H1 (cell line): ENCODE data around the gene SIX3. TPM values are rescaled to one million over a fixed set of nuclear protein-coding genes. Genes with fewer than 3 reads are reported as not detected.

ENCODE experiments used
- polyA plus RNA-seq, 7 experiments: library from polyadenylated mRNA; depleted of rRNA in 3 of 7; stranded (reverse) in 5 of 7; unstranded in 2 of 7; fragments of >200 nt in 5 of 7; fragments of 200-250 nt in 2 of 7; gene quantifications; 1 replicate in 5 of 7; 2 replicates in 1 of 7; 4 replicates in 1 of 7; pipeline versions ENCODE4 v1.2.1 to v1.2.3, GENCODE V29; 2011 to 2013; ENCODE audit warnings: missing spikeins in 2 of 7, mixed read lengths in 2 of 7
- small RNA-seq: library from polyadenylated mRNA; stranded (forward); fragments of <200 nt; extraction: miRNeasy Mini kit (QIAGEN cat#:217004); gene quantifications from one replicate; pipeline ENCODE3, GENCODE V24; 2013; ENCODE audit not compliant: insufficient read depth
- total RNA-seq: library from RNA; stranded (reverse); fragmentation: NEBNext Ultra II Directional; extraction: Animal tissue kit (Norgen Biotek cat#: 25700); gene quantifications from 2 replicates; pipeline ENCODE4 v1.2.1, GENCODE V29; 2021

SIX3 gene
- total and polyA plus RNA-seq, 2 of the 8 experiments (the other 6 are each of a cell fraction or from before 2014, with no cell fraction given), result 0.02 to 0.19 TPM

Small RNAs within 50 kb of the gene (small RNA-seq; reads per million reads assigned to genes)
- gene RF02246, result not detected
- gene RF02247, result not detected
- not detected for gene RF02248
- gene RF02250, result not detected
- not detected for gene RF02251
- gene RF02252, result not detected

Other genes starting within 250 kb of the SIX3 start
- gene SIX2, start 67.8 kb downstream of the SIX3 start, total RNA-seq, result 0.84 and 1.0 TPM in 2 replicates
- 0.47 and 0.77 TPM in 2 replicates for gene SIX2, start 67.8 kb downstream of the SIX3 start, polyA plus RNA-seq (2011; rRNA removed)